ENCODE data around the gene TIGD4. TPM values are rescaled to one million over a fixed set of nuclear protein-coding genes. Genes with fewer than 3 reads are reported as not detected.

The TIGD4 gene
- not detected in 2 replicates for total RNA-seq

DNA sequence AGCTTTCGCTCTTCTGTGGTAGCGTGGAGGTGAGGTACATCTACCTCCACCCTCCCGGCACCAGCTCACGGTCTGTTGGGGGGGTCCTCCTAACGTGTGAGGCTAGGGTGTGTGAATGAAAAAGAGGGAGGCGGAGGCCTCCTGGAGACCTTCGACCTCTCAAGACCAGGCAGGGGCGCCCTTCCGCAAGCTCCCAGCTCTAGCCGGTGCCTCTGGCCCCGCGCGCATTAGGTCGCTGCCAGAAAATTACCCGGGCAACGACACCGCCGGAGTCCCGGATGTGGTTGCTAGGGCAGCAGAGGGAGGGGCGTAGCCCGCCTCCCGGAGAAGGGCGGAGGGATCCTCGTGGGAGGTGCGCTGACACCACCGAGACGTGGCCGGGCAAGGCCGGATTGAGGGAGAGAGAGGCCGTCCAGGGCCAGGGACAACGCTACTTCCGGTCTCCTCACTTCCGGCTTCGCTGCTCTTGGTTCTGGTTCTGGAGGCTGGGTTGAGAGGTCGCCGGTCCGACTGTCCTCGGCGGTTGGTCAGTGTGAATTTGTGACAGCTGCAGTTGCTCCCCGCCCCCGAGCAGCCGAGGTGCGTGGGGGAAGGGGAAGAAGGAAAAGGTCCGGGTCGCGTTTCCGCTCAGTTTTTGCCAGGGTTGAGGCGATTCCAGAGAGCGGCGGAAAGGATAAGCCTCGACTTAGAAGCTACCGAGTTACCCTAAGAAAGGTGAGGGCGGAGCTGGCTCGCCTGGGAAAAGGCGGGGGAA, at the start of gene TIGD4, which contains the start of gene ARFIP1:
TIGD4 (minus strand) TSS at position 218 of the 754 bp plus-strand sequence. CDS start 8,726 bp downstream, outside the sequence.
ARFIP1 (plus strand) TSS at position 442 of the 754 bp plus-strand sequence. CDS start 49,680 bp downstream, outside the sequence.
- peak; percentile 95 to 96 for DNase-seq (ENCODE audit: low read depth in 2 of 2)

- DNase-seq (ENCODE audit: low read depth in 2 of 2) = no peak
Observed at GRCh38 chr4:152828122-152828521, 48.6 kb upstream of the TIGD4 start.

DNA sequence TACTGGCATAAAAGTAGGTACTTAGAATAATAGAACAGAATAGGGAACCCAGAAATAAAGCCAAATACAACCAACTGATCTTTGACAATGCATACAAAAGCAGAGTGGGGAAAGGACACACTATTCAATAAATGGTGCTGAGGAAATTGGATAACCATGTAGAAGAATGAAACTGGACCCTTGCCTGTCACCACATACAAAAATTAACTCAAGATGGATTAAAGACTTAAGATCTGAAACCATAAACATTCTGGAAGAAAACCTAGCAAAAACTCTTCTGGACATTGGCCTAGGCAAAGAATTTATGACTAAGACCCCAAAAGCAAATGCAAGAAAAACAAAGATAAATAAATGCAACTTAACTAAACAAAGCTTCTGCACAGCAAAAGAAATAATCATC, 45.8 kb upstream of the TIGD4 start:
- DNase-seq (ENCODE audit: low read depth in 2 of 2) = no peak

GRCh38 chr4:152824561-152824960, 45.0 kb upstream of the TIGD4 start:
- no peak for DNase-seq (ENCODE audit: low read depth in 2 of 2)

DNA sequence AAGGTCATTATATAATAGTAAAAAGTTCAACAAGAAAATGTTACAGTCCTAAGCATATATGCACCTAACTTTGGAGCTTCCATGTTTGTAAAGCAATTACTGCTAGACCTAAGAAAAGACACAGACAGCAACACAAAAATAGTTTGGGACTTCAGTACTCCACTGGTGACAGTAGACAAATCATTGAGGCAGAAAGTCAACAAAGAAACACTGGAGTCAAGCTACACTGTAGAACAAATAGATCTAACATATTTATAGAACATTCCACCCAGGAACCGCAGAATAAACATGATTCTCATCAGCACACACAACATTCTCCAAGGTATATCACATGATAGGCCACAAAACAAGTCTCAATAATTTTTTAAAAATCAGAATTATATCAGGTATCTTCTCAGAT, 42.8 kb upstream of the TIGD4 start:
- DNase-seq (ENCODE audit: low read depth in 2 of 2) = no peak

GRCh38 chr4:152820073-152820472, 40.5 kb upstream of the TIGD4 start:
- no peak for DNase-seq (ENCODE audit: low read depth in 2 of 2)

DNA sequence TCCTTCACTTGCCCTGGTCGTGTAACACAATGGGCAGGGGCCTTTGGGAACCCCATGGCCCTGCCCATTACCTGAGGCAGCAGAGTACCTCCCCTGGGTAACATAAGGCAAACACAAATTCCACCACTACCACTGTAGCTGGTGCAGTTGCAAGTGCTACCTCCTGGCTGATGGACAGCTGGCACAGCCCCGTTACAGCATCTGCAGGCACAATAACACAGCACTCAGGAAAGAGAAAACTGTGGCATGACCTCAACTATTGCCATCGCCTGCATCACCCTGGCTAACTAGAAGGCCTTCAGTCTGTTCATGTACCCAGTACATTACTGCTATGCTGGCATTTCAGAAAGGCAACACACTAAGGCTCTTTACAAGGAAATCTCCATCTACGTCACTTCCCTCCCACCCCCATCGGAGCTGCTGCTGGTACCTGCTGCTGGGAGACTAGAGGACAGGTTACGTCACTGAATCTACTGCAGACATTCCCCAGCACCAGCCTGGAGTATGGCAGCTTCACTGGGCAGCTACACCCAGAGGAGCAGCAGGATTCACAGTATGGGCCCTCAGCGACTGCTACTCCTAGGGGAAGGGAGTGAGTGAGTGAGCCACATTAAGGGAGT, 39.6 kb upstream of the TIGD4 start:
- DNase-seq (ENCODE audit: low read depth in 2 of 2) = no peak

GRCh38 chr4:152817331-152817730, 37.8 kb upstream of the TIGD4 start:
- DNase-seq (ENCODE audit: low read depth in 2 of 2) = peak in 1 of 2 donors; percentile 75

DNA sequence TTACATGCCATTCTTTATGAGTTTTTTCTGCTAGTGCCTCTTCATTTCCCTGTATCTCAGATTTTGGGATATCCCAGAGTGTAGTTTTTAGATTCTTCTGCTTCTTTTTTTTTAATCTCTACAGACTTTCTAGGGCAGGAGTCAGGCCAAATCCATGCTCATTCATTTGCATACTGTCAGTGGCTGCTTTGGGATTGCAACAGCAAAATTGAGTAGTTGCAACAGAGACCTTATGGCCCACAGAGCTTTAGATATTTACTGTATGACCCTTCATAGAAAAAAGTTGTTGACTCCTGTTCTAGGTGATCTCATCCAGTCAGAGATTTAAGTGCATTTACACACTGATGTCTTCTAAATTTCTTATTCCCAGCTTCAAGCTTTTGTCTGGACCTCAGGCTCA, 35.5 kb upstream of the TIGD4 start:
- no peak for DNase-seq (ENCODE audit: low read depth in 2 of 2)

DNA sequence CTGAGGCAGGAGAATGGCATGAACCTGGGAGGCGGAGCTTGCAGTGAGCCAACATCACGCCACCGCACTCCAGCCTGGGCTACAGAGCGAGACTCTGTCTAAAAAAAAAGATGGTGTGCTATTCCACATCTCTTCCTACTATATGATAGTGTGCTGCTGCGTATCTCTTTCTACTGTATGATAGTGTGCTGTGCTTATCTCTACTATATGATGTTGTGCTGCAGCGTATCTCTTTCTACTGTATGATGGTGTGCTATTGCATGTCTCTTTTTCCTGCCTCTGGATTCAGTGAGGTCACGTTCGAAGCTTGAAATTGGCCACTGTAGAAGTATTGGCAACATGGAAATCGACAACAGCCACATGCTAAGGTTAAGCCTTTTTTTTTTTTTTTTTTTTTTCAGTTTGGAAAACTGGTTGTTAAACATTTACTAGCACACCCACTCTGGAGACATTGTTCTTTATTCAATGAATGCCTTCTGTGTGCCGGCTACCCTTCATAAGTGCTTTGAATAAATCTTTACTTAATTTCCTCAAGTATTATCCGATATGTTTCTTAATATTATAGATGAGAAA, 31.3 kb upstream of the TIGD4 start:
- DNase-seq (ENCODE audit: low read depth in 2 of 2) = no peak

DNA sequence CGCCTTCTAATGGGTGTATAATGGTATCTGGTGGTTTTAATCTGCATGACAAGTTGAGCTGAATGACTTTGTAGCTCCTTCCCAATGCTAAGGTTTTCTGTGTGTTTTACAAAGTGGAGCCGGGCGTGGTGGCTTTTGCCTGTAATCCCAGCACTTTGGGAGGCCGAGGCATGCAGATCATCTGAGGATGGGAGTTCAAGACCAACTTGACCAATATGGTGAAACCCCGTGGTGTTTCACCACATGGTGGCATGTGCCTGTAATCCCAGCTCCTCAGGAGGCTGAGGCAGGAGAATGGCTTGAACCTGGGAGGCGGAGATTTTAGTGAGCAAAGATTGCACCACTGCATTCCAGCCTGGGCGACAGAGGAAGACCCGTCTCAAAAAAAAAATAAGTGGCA, 29.1 kb upstream of the TIGD4 start:
- no peak for DNase-seq (ENCODE audit: low read depth in 2 of 2)

GRCh38 chr4:152807294-152807829, 27.8 kb upstream of the TIGD4 start:
- peak in 1 of 2 donors; percentile 6 for DNase-seq (ENCODE audit: low read depth in 2 of 2)

- DNase-seq (ENCODE audit: low read depth in 2 of 2) = no peak
Observed at GRCh38 chr4:152806501-152807125, 27.1 kb upstream of the TIGD4 start.

DNA sequence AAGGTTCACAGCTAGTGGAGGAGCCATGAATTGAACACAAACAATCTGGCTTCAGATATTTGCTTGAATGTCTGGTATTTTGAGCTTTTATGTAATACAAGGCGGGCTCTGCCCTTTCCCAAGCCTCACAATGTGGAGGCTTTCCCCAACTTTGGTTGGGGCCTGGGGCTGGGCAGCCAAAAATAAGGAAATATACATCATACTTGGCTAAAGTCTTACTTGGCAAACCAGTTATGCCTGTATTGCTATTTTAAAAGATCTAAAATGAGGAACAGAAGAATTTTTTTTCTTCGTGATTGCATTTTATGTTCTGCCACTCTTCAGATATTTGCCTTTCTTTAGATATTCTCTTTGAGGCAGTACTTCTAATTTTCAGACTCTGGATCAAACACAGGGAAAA, 26.3 kb upstream of the TIGD4 start:
- DNase-seq (ENCODE audit: low read depth in 2 of 2) = no peak

DNA sequence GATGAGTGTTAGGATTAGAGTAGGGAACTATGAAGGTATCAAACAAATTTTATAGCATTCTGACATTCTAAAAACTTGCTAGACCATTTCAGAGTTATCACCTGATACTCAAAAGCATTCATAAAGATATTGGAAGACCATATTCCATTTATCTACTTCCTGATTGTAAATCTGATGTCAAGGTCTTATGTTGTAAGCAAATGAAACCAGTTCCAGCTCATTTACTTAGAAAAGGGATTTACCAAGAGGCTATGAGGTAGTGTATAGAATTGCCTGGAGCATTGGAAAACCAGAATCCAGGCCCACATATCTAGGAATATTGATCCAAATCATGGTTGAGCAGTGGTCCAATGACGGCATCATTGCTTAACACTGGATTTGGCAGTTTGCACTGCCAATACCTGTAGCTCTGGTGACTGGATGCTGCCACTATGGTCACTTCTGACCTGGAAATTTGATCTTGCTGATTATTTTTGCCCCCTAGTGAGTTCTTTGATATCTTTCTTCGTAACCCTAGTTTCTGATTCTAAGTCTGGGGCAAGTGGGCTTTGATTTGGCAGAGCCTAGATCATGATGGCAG, 25.6 kb upstream of the TIGD4 start:
- no peak for DNase-seq (ENCODE audit: low read depth in 2 of 2)

GRCh38 chr4:152803541-152803940, 24.0 kb upstream of the TIGD4 start:
- DNase-seq (ENCODE audit: low read depth in 2 of 2) = no peak

DNA sequence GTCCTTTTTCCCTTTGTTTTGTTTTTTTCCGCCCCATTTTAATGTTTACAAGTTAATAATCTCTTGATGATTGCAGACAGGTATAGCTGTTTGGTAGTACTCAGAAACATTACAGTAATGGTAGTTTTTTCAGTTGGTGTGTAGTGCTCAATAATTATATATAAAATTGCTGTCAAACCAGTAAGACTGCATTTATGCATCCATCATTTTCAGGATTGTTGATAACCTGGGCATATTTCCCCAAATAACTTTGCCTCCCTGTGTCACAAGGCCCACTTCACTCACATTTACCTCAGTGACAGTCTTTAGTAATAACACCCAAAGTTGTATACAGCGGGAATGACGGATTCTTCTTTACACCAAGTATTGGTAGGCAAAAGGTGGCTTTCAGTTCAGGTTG, 16.4 kb upstream of the TIGD4 start:
- no peak for DNase-seq (ENCODE audit: low read depth in 2 of 2)

GRCh38 chr4:152786627-152787026, 7.1 kb upstream of the TIGD4 start:
- no peak for DNase-seq (ENCODE audit: low read depth in 2 of 2)

DNA sequence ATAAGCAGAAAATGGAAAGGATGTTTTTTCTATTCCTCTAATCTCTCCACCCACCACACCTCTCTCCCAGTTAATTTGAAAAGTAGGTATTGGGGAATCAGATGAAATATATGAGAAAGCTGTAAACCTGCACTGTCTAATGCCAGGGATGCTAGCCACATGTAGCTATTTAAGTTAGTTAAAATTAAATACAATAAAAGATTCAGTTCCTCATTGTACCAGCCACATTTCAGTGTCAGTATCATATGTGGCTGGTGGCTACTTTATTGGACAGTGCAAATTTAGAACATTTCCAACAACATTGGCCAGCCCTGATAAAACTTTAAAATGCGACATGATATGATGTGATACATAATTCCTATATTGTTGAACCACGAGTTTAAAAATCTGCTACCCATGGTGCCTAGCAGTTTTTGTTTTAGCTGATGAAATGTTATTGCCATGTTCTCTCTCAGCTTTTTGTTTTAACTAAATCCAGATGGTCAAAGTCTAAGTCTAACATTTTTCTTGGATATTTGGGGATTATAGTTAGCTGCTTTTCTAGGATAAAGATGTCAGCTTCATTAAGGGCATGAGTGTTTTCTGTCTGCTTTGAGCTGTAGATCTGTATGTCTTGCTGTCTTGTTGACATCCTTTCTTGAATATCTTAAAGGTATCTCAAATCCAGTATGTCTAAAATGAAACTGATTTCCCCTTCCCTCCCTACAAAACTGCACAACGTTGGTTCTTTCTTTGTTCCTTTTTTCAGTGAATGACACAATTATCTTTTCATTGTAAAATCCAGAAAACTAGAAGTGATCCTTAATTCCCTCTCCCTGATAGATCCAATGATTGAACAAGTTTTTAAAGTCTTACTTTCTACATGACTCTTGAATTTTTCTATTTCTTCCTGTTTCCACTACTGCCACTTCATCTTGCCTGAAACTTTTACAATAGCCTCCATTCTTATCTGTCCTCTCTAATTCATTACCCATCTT, 6.4 kb upstream of the TIGD4 start:
- DNase-seq (ENCODE audit: low read depth in 2 of 2) = no peak

All from lung microvascular endothelial cell (primary cell).